HG03159 (cell line): ENCODE measurements around the gene RPS27A.
A peak's percentile ranks its signal among the peaks of the same experiment; 100 is the strongest.
"Not testable (repeated sequence)": the region's sequence is repeated elsewhere in the genome, so short reads cannot be mapped to it uniquely, and the experiment has no call there.

Source experiments
- ATAC-seq: cut with Tn5 transposase; IDR thresholded peaks from one replicate; pipeline ENCODE4 v1.9.1; 2021; ENCODE audit warnings: mild to moderate bottlenecking, moderate library complexity; ENCODE audit not compliant: unreplicated experiment

Gene RPS27A

GRCh38 chr2:55236992-55237543 is 4.6 kb downstream of the RPS27A start:
- ATAC-seq: no peak

- ATAC-seq: no peak
Observed at GRCh38 chr2:55239656-55240222, 7.3 kb downstream of the RPS27A start.

- ATAC-seq: not testable (repeated sequence)
Observed at GRCh38 chr2:55241582-55241981, 9.1 kb downstream of the RPS27A start.

GRCh38 chr2:55242617-55243016 is 10.1 kb downstream of the RPS27A start:
- ATAC-seq: no peak

- no peak for ATAC-seq
Observed at GRCh38 chr2:55245411-55245810, 12.9 kb downstream of the RPS27A start.

- ATAC-seq: no peak
Observed at GRCh38 chr2:55247025-55247424, 14.5 kb downstream of the RPS27A start.

GRCh38 chr2:55252832-55253231 is 20.3 kb downstream of the RPS27A start:
- no peak for ATAC-seq

- not testable (repeated sequence) for ATAC-seq
Observed at GRCh38 chr2:55259586-55259985, 27.1 kb downstream of the RPS27A start.

- ATAC-seq: no peak
Observed at GRCh38 chr2:55268288-55268906, 35.9 kb downstream of the RPS27A start.

GRCh38 chr2:55268907-55269644 is 36.6 kb downstream of the RPS27A start, which contains the start of gene MTIF2:
TSS of gene MTIF2 (minus strand) at chr2:55269231. CDS start at chr2:55263858, 5,373 bp downstream.
- ATAC-seq: peak; percentile 95

- ATAC-seq: no peak
Observed at GRCh38 chr2:55269645-55269990, 37.1 kb downstream of the RPS27A start.

- ATAC-seq: not testable (repeated sequence)
Observed at GRCh38 chr2:55274346-55274745, 41.9 kb downstream of the RPS27A start.

GRCh38 chr2:55277310-55277709 is 44.8 kb downstream of the RPS27A start:
- no peak for ATAC-seq

GRCh38 chr2:55279214-55279835 is 46.8 kb downstream of the RPS27A start:
- not testable (repeated sequence) for ATAC-seq

- ATAC-seq: not testable (repeated sequence)
Observed at GRCh38 chr2:55279859-55280424, 47.5 kb downstream of the RPS27A start.

GRCh38 chr2:55280851-55281546 is 48.5 kb downstream of the RPS27A start:
- not testable (repeated sequence) for ATAC-seq

- peak; percentile 98 for ATAC-seq
Observed at GRCh38 chr2:55282110-55282917, 49.8 kb downstream of the RPS27A start.

GRCh38 chr2:55283083-55283482 is 50.6 kb downstream of the RPS27A start:
- ATAC-seq: no peak
